Anterior cingulate cortex (tissue), 58 donors: Measurements from ENCODE around the gene CRABP2.

Experiments used
- DNase-seq, 58 donors: peaks; one replicate each; lab custom pipeline; 2025; lab: John Stamatoyannopoulos, UW

CRABP2 gene

GRCh38 chr1:156692925-156693847 is 12.2 kb downstream of the CRABP2 start:
- DNase-seq, result no peak

- DNase-seq, result no peak
These were observed 12.9 kb downstream of the CRABP2 start for GRCh38 chr1:156692441-156692924.

- DNase-seq, result no peak
These were observed 13.5 kb downstream of the CRABP2 start for GRCh38 chr1:156691665-156692440.

- no peak for DNase-seq
These were observed 14.2 kb downstream of the CRABP2 start for GRCh38 chr1:156691191-156691590.

- DNase-seq, result no peak
These were observed 14.7 kb downstream of the CRABP2 start for GRCh38 chr1:156690675-156691036.

GRCh38 chr1:156689953-156690674 is 15.3 kb downstream of the CRABP2 start:
- no peak for DNase-seq

- DNase-seq, result peak in 50 of 58 donors; percentile 3 to 75 (median 42)
These were observed 16.1 kb downstream of the CRABP2 start for GRCh38 chr1:156689035-156689952.

GRCh38 chr1:156684227-156684782 is 21.1 kb downstream of the CRABP2 start:
- DNase-seq, result no peak

GRCh38 chr1:156682166-156682890 is 23.1 kb downstream of the CRABP2 start:
- DNase-seq, result no peak

- no peak for DNase-seq
These were observed 24.0 kb downstream of the CRABP2 start for GRCh38 chr1:156681196-156681960.

GRCh38 chr1:156680056-156680455 is 25.3 kb downstream of the CRABP2 start:
- no peak for DNase-seq

GRCh38 chr1:156677616-156678596 is 27.5 kb downstream of the CRABP2 start:
- DNase-seq, result peak in 47 of 58 donors; percentile 15 to 77 (median 49)

- DNase-seq, result peak in 36 of 58 donors; percentile 7 to 58 (median 35)
These were observed 28.4 kb downstream of the CRABP2 start, which contains the start of gene NES for GRCh38 chr1:156676820-156677615. Gene NES, minus strand, starts transcription at chr1:156677407. Its CDS starts 143 bp downstream, at chr1:156677264.

- DNase-seq, result no peak
These were observed 29.1 kb downstream of the CRABP2 start for GRCh38 chr1:156676114-156676819.
